Ishikawa (cell line): ENCODE results near the gene SEMA4A.

ENCODE experiments used
- CEBPB ChIP-seq: IDR thresholded peaks from 2 replicates; pipeline ENCODE4 v1.6.1; 2012
- CREB1 ChIP-seq: IDR thresholded peaks from 2 replicates; pipeline ENCODE4 v1.6.1; 2012; ENCODE audit warnings: low read depth
- EGR1 ChIP-seq: IDR thresholded peaks from 2 replicates; pipeline ENCODE4 v1.6.1; 2012
- EP300 ChIP-seq: IDR thresholded peaks from 2 replicates; pipeline ENCODE4 v1.6.1; 2012; ENCODE audit warnings: borderline replicate concordance
- FOXM1 ChIP-seq: IDR thresholded peaks from 2 replicates; pipeline ENCODE4 v1.6.1; 2012; ENCODE audit warnings: low read depth, borderline replicate concordance
- NFIC ChIP-seq: IDR thresholded peaks from 2 replicates; pipeline ENCODE4 v1.6.1; 2012
- RAD21 ChIP-seq: IDR thresholded peaks from 2 replicates; pipeline ENCODE4 v1.6.1; 2012; ENCODE audit warnings: low read depth
- REST ChIP-seq: IDR thresholded peaks from 2 replicates; pipeline ENCODE4 v1.6.1; 2012; ENCODE audit warnings: low read depth, mild to moderate bottlenecking
- TAF1 ChIP-seq: IDR thresholded peaks from 2 replicates; pipeline ENCODE4 v1.6.1; 2012; ENCODE audit warnings: low read depth, mild to moderate bottlenecking
- TCF12 ChIP-seq: IDR thresholded peaks from 2 replicates; pipeline ENCODE4 v1.6.1; 2012; ENCODE audit warnings: low read depth
- TEAD4 ChIP-seq: IDR thresholded peaks from 2 replicates; pipeline ENCODE4 v1.6.1; 2012
- USF1 ChIP-seq: IDR thresholded peaks from 2 replicates; pipeline ENCODE4 v1.6.1; 2012
- YY1 ChIP-seq: IDR thresholded peaks from 2 replicates; pipeline ENCODE4 v1.6.1; 2012; ENCODE audit warnings: low read depth
- ZBTB7A ChIP-seq: IDR thresholded peaks from 2 replicates; pipeline ENCODE4 v1.6.1; 2012; ENCODE audit warnings: low read depth
- TF ChIP-seq, protein P1 (sequence below): IDR thresholded peaks from 2 replicates; pipeline ENCODE4 v1.6.1; 2012

SEMA4A gene

DNA sequence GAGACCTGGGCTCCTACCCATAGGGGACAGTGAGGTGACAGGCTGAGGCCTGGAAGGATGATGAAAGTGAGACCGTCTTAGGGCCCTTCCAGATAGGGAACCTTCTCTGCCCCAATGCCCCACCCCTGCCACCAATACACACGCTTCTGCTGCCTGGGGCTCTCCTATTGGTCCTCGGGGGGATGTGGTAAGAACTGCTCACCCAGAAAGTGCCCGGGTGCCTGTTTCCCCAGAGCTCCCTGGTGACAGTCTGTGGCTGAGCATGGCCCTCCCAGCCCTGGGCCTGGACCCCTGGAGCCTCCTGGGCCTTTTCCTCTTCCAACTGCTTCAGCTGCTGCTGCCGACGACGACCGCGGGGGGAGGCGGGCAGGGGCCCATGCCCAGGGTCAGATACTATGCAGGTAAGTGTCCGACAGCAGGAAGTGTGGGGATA is 948 bp downstream of the SEMA4A start:
- TF ChIP-seq TAF1 = no peak
- TF ChIP-seq CREB1 = no peak
- TF ChIP-seq ZBTB7A = no peak
- no peak for TF ChIP-seq CEBPB
- no peak for TF ChIP-seq YY1
- TF ChIP-seq NFIC = no peak
- no peak for TF ChIP-seq USF1
- TF ChIP-seq, protein P1, sequence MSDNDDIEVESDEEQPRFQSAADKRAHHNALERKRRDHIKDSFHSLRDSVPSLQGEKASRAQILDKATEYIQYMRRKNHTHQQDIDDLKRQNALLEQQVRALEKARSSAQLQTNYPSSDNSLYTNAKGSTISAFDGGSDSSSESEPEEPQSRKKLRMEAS = no peak
- TF ChIP-seq REST = no peak

GRCh38 chr1:156155756-156156510 is 2.5 kb downstream of the SEMA4A start:
- TF ChIP-seq USF1 (no peak), CREB1 (no peak), ZBTB7A (no peak), TEAD4 (no peak), YY1 (no peak), NFIC (no peak), TCF12 (no peak), RAD21 (no peak), CEBPB (no peak), FOXM1 (no peak), REST (no peak), TAF1 (no peak), EGR1 (no peak), EP300 (no peak)
- TF ChIP-seq, protein P1 = no peak

- TF ChIP-seq USF1 (no peak), ZBTB7A (no peak), EGR1 (no peak), TCF12 (no peak), FOXM1 (no peak), EP300 (no peak)
Observed at GRCh38 chr1:156157506-156157905, 4.1 kb downstream of the SEMA4A start.

DNA sequence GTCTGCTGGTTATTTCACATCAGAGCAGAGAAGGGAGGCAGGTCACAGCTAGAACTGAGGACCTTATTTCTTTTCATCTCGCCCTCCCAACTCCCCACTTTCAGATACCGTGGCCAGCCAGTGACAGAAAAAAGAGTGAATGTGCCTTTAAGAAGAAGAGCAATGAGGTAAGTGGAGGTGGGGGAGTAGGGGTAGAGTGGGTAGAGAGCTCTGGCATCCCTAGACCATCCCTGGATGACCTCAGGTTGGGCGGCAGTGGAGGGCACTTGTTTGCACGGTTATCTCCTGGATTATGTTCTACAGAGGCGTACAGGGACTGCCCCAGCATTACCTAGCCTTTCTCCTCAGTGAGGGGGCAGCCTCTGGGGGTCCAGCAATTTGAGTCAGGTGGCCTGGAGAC is 4.6 kb downstream of the SEMA4A start:
- TF ChIP-seq TCF12 = no peak
- no peak for TF ChIP-seq ZBTB7A
- TF ChIP-seq YY1 = no peak
- TF ChIP-seq REST = no peak
- TF ChIP-seq EGR1 = no peak
- no peak for TF ChIP-seq CREB1
- TF ChIP-seq, protein P1 = no peak
- no peak for TF ChIP-seq RAD21
- TF ChIP-seq TEAD4 = no peak
- TF ChIP-seq NFIC = no peak
- TF ChIP-seq TAF1 = no peak
- no peak for TF ChIP-seq CEBPB
- no peak for TF ChIP-seq FOXM1
- TF ChIP-seq EP300 = no peak
- no peak for TF ChIP-seq USF1
